CD4-positive, alpha-beta T cell treated with Interleukin-12 subunit alpha and Interleukin-12 subunit beta, for 1 hour (primary cell): ENCODE results near the gene PDLIM5.
"Not testable (repeated sequence)": the region's sequence is repeated elsewhere in the genome, so short reads cannot be mapped to it uniquely, and the experiment has no call there.

Experiments
- DNase-seq: peaks from one replicate; pipeline ENCODE4 v3.0.0-alpha.2; 2020

Gene PDLIM5

GRCh38 chr4:94498502-94498901, 46.8 kb downstream of the PDLIM5 start:
- DNase-seq: no peak

- no peak for DNase-seq
Observed at GRCh38 chr4:94500685-94501084, 48.9 kb downstream of the PDLIM5 start.

DNA sequence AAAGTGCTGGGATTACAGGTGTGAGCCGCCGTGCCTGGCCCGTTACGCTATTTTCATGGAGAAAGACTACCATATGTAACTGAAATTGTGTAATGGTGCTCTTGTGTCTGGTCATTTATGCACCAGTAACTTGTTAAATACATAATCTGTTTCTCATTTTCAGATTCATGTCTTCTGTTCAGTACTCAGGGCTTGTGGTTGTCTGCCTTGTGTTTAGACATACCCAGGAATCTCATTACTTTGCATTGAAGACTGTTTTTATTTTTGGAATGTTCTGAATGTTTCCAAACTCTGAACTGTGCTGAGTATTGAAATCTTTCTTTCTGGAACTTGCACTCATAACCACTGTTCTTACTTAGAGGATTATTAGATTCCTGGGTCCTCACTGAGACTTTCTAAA, 52.8 kb downstream of the PDLIM5 start:
- no peak for DNase-seq

DNA sequence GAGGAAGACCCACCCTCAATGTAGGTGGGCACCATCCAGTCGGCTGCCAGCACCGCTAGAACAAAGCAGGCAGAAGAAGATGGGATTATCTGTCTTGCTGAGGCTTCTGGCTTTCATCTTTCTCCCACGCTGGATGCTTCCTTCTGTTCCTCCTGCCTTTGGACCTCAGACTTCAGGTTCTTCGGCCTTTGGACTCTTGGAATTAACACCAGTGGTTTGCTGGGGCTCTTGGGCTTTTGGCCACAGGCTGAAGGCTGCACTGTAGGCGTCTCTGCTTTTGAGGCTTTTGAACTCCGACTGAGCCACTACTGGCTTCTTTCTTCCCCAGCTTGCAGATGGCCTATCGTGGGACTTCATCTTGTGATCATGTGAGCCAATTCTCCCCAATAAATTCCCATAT, 55.1 kb downstream of the PDLIM5 start:
- DNase-seq: no peak

DNA sequence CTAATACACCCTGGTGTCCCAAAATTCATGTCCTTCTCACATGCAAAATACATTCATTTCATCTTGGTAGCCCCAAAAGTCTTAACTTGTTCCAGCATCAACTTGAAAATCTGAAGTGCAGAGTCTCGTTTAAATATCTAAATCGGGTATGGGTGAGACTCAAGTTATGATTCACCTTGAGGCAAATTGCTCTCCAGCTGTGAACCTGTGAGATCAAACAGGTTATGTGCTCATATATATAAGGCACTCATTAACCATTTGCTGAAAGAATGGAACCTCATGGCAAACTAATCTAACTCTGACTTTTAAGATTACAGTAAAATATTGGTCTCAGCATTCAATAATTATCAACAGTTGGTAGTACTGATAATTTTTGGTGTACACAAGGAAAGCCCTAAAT, 55.5 kb downstream of the PDLIM5 start:
- DNase-seq: no peak

GRCh38 chr4:94507708-94508107, 56.0 kb downstream of the PDLIM5 start:
- DNase-seq: no peak

GRCh38 chr4:94508296-94508695, 56.6 kb downstream of the PDLIM5 start:
- DNase-seq: no peak

- no peak for DNase-seq
Observed at GRCh38 chr4:94508806-94509205, 57.1 kb downstream of the PDLIM5 start.

GRCh38 chr4:94511591-94511990, 59.8 kb downstream of the PDLIM5 start:
- no peak for DNase-seq

- DNase-seq: not testable (repeated sequence)
Observed at GRCh38 chr4:94513532-94513931, 61.8 kb downstream of the PDLIM5 start.

GRCh38 chr4:94515365-94515764, 63.6 kb downstream of the PDLIM5 start:
- no peak for DNase-seq

- no peak for DNase-seq
Observed at GRCh38 chr4:94516067-94516466, 64.3 kb downstream of the PDLIM5 start.

- no peak for DNase-seq
Observed at GRCh38 chr4:94516999-94517398, 65.3 kb downstream of the PDLIM5 start.

- DNase-seq: no peak
Observed at GRCh38 chr4:94517492-94517891, 65.8 kb downstream of the PDLIM5 start.

- DNase-seq: no peak
Observed at GRCh38 chr4:94519019-94519418, 67.3 kb downstream of the PDLIM5 start.

- no peak for DNase-seq
Observed at GRCh38 chr4:94519925-94520789, 68.4 kb downstream of the PDLIM5 start.

DNA sequence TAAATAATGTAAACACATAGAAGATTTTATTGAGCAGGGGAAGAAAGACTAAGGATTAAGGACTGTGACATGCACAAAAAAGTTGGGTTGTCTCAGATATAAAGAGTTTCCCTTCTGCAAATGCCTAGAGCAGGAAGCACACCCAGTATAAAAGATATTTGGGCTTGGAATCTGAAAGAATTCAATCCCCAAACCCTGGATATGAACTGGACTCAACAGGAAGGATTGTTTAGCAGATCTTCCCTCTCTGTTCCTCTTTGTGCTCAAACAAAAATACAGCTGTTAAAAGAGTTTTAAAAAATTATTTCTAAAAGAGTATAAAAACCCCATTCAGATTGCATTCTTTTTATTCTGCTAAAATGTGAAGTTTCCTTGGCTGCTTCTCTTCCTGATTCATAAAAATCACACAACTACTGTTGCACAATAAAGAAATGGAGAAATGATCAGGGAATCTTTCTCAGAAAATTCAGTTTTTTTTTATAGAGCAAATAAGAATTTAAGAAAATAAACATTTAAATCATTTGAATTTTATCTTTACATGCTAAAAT, 71.4 kb downstream of the PDLIM5 start:
- no peak for DNase-seq

DNA sequence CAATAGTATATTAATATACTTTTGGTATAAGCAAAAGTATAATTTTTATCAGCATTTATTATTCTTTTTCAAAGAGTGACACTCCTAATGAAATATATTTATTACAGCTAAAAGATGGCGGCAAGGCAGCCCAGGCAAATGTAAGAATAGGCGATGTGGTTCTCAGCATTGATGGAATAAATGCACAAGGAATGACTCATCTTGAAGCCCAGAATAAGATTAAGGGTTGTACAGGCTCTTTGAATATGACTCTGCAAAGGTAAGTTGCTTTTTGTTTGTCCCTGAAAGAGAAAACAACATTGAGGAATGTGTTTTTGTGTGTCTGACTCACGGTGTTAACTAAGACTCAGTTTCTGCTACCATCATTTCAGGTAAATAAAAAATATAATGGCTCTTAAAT, 71.9 kb downstream of the PDLIM5 start:
- no peak for DNase-seq

GRCh38 chr4:94525993-94526728, 74.4 kb downstream of the PDLIM5 start:
- DNase-seq: no peak

GRCh38 chr4:94527556-94528233, 76.0 kb downstream of the PDLIM5 start:
- DNase-seq: no peak

DNA sequence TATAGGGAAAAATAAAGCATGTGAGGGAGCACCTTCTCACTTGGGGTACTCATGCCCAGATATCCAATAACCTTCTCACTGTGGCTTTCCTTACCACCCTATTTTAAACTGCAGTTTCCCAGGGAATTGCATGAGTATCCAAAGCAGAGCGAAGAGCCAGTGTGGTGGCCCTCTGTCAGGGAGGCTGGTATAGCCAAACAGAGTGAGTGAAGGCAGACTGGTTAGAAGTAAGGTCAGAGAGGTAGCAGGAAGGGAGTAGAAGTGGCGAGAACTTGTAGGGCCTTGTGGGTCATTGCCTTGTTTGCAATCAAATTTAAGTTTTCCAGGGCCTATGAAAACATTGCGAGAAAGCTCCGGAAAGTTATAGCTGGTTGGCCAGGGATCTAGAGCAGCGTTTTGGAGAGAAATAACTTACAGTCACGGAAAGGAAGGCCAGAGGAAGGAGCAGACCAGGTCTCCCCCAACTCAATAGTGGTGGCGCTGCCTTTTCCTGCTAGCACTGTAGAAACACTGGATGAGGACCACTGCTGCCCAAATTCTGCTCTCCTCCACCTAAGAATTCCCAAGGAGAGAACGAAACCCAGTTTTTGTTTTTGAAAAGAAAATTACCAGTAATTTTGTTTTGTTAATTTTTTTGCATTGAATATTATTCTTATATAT, 77.2 kb downstream of the PDLIM5 start:
- no peak for DNase-seq

DNA sequence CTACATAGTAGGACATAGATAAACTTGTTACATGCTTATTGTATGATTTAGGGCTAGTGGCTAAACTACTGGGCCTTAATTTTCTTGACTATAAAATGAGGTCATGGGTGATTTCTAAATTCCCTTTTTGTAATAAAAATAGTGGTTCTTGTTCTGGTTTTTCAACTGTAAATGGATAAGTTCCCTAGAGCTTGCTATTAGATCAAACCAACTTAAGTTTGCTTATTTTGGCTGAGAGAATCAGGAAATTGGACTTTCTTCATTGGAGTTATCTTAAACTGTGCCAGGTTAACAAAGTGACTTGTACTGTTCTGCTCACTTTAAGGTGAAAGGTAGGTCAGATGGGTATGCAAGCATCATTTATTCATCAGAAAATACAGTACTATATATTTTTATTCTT, 78.3 kb downstream of the PDLIM5 start:
- DNase-seq: no peak
